Measurements from ENCODE around the gene AVPR1B.

The AVPR1B gene

DNA sequence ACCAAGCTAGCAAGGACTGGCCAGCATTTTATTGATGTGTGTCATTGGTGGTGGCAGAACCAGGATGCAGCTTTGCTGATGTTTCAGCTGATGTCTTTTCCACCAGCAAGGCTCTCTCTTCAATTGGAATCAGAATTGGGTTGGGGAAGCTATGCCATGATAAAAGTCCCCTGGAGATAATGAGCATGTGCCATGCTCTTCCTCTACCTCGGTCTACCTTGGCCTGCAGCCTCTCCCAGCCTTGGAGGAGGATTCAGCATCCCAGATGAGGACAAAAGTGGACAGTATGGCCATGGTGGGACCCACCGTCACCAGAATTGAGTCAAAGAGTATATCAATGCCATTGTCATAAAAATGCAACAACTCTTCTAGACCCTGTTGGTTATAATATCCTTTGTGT, 8.6 kb downstream of the AVPR1B start:
- H3K4me3 ChIP-seq (ENCODE audit: low read depth, low read length), result no peak overlapping the region
- DNase-seq (ENCODE audit: low read depth), result no peak
- TF ChIP-seq, protein P1, sequence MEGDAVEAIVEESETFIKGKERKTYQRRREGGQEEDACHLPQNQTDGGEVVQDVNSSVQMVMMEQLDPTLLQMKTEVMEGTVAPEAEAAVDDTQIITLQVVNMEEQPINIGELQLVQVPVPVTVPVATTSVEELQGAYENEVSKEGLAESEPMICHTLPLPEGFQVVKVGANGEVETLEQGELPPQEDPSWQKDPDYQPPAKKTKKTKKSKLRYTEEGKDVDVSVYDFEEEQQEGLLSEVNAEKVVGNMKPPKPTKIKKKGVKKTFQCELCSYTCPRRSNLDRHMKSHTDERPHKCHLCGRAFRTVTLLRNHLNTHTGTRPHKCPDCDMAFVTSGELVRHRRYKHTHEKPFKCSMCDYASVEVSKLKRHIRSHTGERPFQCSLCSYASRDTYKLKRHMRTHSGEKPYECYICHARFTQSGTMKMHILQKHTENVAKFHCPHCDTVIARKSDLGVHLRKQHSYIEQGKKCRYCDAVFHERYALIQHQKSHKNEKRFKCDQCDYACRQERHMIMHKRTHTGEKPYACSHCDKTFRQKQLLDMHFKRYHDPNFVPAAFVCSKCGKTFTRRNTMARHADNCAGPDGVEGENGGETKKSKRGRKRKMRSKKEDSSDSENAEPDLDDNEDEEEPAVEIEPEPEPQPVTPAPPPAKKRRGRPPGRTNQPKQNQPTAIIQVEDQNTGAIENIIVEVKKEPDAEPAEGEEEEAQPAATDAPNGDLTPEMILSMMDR (IDR thresholded peaks at IDR 0.05; ENCODE audit: low read depth, low read length, missing control alignments), result no peak

DNA sequence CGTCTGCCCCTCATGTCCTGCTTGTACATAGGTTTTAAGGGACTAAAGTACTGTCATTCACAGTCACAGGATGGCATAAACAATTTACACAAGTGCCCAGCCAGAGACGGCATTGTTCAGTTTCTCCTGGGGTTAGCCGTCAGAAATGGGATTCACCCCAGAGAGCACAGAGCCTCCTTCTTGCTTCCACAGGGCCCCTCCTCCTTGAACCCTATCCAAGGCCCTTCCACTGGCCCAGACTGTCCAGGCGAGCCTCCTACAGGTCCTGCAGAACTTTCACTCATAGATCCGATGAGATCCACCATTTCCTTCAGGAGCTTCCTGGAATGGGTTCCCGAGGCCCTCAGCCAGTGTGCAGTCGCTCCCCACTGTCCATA, 10.0 kb downstream of the AVPR1B start:
- no peak overlapping the region for H3K4me3 ChIP-seq (ENCODE audit: low read depth, low read length)
- no peak for DNase-seq (ENCODE audit: low read depth)
- TF ChIP-seq, protein P1 (IDR thresholded peaks at IDR 0.05; ENCODE audit: low read depth, low read length, missing control alignments), result peak; percentile 1

DNA sequence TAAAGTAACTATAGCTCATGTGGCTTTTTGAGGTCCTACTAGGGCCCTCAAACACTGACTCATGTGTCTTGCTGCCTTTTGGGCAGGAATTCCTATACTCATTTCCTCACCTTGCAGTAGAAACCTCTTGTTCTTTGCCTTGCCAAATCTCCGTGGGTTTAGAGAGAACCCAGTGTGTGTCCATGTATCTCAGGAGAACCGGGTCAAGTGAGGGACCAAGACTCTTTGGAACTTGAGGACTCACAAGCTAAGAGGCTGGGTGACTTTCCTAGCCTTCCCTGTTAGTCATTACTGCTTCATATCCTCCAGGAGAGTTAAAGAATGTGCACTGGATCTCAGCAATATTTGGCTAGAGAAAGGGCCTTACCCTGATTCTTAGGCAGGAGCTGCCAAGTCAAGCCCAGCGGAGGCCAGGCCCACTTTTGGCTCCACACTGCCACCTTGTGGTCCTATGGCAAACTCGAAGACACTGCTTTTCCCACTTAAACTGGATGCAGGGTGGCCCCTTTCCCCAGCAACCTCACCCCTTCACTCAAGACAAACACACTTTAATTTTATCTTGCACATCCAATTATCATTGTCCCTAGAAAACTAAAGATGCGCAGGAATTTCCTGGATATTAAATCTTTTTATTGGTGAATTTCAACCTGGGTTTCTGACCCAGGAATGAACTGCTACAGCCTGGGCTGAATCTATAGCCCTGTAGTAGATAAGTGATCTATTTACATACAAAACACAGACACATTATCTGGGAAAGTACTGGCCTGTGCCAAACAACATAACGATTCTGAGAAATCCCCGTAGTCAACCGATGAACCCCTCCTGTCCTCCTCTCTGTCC, 10.6 kb downstream of the AVPR1B start:
- peak; percentile 55 for DNase-seq (ENCODE audit: low read depth)
- TF ChIP-seq, protein P1 (IDR thresholded peaks at IDR 0.05; ENCODE audit: low read depth, low read length, missing control alignments), result peak; percentile 89
- H3K4me3 ChIP-seq (ENCODE audit: low read depth, low read length), result no peak overlapping the region

DNA sequence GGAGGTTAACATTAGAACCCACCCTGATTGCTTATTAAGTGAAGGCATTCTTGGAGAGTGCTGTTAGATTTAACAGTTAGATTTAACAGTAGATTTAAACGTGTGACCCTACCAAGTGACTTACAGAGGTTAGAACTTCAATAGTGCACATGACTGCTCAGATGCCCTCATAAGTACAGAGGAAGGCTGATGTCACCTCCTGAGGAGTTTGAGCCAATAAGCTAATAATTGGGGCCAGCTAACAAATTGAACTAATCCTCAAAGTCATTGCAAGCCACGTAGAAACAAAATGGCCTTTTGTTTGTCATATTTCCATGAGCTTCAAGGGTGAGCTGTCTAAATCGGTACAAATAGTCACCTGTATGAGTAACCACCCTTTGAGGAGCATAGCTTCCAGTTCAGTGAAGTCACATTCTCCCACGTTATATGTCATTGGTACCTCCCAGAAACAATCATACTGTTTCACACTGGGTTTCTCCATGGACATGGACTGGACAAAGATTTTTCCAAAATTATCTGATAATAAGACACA, 11.7 kb downstream of the AVPR1B start:
- TF ChIP-seq, protein P1 (IDR thresholded peaks at IDR 0.05; ENCODE audit: low read depth, low read length, missing control alignments), result no peak
- H3K4me3 ChIP-seq (ENCODE audit: low read depth, low read length), result no peak overlapping the region
- DNase-seq (ENCODE audit: low read depth), result no peak

DNA sequence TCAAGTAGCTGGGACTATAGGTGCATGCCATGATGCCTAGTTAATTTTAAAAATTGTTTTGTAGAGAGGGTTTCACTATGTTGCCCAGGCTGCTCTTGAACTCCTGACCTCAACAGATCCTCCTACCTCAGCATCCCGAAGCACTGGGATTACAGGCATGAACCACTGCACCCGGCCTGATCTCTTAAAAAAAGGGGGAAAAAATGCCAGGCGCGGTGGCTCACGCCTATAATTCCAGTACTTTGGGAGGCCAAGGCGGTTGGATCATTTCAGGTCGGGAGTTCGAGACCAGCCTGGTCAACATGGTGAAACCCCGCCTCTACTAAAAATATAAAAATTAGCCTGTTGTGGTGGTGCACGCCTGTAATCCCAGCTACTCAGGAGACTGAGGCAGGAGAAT, 13.2 kb downstream of the AVPR1B start:
- TF ChIP-seq, protein P1 (IDR thresholded peaks at IDR 0.05; ENCODE audit: low read depth, low read length, missing control alignments), result no peak
- DNase-seq (ENCODE audit: low read depth), result no peak

DNA sequence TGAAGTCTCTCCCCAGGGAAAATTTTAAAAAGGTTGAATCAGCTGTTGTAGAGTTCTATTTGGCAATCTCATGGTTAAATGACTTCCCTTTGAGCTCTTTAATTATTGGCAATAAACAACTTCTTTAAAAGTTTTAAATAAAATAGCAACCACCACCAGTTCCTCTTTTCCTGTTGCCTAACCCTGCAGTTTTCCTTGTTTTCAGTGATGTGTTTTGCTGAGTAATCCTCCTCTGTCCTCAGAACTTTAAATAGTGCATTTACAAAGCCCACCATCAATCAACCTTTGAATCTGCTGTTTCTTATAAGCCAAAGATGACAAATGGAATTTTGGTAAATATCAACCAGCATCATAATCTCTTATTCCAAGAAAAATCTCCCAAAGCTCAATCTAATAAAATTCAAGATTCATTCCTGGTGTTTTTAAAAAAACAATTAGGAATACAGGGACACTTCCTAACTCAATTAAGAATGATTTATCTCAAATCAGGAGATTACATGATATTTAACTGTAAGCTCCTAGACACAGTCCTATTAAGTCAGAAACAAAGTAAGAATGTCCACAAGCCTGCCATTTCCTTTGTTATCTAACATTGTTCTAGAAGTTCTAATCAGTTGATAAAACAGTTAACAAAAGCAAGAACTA, 14.8 kb downstream of the AVPR1B start:
- no peak for DNase-seq (ENCODE audit: low read depth)
- no peak overlapping the region for H3K4me3 ChIP-seq (ENCODE audit: low read depth, low read length)
- TF ChIP-seq, protein P1 (IDR thresholded peaks at IDR 0.05; ENCODE audit: low read depth, low read length, missing control alignments), result no peak

More for the DNA sequence above, 13.2 kb downstream of the AVPR1B start:
- no peak overlapping the region for H3K4me3 ChIP-seq (ENCODE audit: low read depth, low read length)
